Fibroblast of upper back skin (primary cell): Measurements from ENCODE around the gene U2AF2.
"Not testable (repeated sequence)": the region's sequence is repeated elsewhere in the genome, so short reads cannot be mapped to it uniquely, and the experiment has no call there.

Source experiments
- DNase-seq: peaks from one replicate; pipeline ENCODE4 v3.0.0-alpha.2; 2013

Gene U2AF2

GRCh38 chr19:55692681-55693081 lies 37.8 kb downstream of the U2AF2 start:
- no peak for DNase-seq

DNA sequence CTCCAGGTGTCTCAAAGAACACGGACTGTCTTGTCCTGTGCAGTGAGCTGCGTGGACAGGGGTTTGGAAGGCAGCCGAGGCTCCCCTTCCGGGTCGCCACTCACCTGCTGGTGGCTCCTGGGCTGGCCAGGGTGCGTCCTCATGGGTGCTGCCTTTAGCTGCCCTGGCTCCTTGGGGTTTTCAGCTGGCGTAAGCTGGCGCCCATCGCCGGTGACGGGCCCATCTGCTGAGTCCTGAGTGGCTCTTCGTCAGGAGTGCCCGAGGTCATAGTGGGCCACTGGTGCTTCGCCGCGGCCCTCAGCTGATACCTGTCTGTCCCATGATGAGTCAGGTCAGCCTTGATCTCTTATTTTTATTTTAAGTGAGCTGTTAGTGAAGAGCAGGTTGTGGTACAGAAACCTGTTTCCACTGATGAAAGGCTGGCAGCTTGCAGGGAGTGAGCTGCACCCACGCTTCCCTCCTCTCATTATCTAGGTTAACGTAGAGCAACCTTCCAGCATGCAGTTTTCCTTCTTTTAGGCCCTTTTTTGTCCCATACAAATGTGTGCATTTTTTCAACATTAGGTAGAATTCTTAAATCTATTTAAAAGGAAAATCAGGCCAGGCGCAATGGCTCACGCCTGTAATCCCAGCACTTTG lies 38.6 kb downstream of the U2AF2 start:
- DNase-seq = no peak

- DNase-seq = no peak
Observed at GRCh38 chr19:55694241-55694655, 39.4 kb downstream of the U2AF2 start.

DNA sequence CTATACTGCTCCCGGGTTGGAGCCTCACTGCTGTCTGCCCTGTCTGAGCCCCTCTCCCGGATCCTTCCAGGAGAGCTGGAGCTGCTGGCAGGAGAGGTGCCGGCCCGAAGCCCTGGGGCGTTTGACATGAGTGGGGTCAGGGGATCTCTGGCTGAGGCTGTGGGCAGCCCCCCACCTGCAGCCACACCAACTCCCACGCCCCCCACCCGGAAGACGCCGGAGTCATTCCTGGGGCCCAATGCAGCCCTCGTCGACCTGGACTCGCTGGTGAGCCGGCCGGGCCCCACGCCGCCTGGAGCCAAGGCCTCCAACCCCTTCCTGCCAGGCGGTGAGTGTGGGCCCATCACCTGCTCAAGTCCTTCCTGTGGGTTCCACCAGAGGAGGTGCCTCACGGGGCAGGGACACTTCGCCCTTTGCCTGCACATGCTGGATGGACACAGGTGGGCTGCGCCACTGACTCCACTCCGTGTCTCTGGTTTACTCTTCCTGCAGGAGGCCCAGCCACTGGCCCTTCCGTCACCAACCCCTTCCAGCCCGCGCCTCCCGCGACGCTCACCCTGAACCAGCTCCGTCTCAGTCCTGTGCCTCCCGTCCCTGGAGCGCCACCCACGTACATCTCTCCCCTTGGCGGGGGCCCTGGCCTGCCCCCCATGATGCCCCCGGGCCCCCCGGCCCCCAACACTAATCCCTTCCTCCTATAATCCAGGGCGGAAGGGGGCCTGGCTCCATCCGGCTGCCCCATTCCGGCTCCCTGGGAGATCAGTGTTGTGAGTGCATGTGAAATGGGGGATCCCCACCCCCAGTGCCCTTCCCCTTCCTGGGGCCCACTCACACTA lies 40.0 kb downstream of the U2AF2 start:
- DNase-seq = no peak

GRCh38 chr19:55695511-55696290 lies 40.9 kb downstream of the U2AF2 start:
- DNase-seq = no peak

DNA sequence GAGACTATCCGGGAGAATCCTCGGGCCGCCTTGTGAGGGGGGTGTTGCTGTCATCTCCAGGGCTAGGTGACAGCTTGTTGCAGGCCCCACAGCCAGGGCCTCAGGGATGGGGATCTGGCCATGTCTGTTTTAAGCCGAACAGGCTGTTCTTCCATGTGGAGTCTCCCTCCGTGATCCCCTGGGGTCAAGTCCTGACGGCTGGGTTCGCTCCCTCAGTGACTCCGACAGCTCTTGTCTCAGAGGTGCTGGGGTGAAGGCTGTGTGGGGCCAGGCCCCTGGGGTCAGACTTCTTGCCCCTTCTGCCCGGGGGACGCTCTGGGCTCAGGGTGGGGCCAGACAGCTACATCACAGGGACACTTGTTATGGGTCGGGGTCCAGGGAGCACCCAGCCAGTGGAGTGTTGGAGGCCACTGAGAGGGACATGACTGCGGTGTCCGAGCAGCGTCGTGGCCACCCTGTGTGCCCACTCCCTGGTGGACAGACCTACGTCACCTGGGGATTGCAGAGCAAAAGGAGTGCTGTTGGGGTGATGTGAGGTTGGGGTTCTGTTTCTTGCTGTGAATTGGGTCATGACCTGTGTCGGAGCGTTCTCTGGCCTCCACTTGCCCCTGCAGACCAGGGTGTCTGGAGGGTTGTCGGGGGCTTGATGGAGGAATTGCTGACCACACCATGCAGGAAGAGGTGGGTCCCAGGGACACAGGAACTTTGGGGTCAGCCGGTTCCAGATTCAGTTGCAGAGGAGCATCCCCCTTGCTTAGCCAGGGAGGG lies 41.6 kb downstream of the U2AF2 start:
- no peak for DNase-seq

DNA sequence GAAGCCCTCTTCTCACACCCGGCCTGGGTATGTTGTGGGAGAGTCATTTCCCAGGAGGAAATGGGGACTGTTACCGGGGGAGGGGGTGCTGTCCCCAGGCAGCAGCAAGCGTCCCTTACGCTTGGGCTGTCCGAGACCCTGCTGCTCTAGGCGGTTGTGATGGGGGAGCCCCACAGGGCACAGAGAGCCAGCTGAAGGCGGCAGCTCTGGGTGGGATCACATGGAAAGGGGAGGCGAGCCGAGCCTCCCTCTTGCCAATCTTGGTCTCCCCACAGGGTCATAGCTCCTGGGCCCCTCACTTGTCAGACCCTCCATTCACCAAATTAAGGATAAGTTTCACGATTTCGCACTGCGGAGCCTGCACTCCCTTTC lies 42.2 kb downstream of the U2AF2 start:
- no peak for DNase-seq

GRCh38 chr19:55697698-55698097 lies 42.9 kb downstream of the U2AF2 start:
- DNase-seq = no peak

GRCh38 chr19:55698256-55698655 lies 43.4 kb downstream of the U2AF2 start:
- DNase-seq = no peak

DNA sequence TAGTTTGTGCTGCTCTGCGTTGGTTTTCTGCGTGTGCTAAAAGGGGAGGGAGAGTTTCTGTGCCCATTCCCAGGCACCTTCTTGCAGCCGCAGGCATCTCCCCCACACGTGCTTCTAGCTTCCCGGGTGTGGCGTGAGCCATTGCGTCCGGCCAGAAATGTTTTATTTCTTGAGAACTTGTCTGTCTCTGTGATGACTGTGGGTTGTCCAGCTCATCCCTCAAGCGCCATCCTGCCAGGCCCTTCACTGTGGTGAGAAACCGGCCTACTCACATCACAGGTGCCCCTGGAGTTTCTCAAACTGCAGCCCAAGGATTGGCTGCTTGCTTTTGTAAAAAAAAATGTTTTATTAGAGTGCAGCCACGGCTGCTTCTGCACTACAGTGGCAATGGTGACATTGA lies 44.4 kb downstream of the U2AF2 start:
- DNase-seq = no peak

DNA sequence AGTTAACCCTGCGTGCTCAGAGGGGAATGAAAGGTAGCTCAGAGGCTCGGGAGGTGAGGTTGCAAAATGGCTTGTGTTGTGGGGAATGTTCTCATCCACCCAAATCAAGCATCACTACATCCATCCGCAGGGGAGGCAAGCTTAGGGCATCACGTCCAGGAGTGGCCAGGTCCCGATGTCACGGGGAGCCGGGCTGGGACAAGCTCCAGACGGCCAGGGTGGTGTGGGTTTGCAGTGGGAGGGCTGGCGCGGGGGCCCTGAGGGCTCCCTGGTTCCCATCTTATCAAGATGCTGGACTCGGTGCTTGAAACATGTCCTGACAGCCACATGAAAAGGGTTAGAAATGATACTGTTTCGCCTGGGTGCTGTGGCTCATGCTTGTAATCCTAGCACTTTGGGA lies 46.0 kb downstream of the U2AF2 start:
- no peak for DNase-seq

GRCh38 chr19:55702131-55702627 lies 47.3 kb downstream of the U2AF2 start:
- DNase-seq = no peak

- DNase-seq = no peak
Observed at GRCh38 chr19:55703790-55704215, 49.0 kb downstream of the U2AF2 start.

GRCh38 chr19:55704494-55705245 lies 49.8 kb downstream of the U2AF2 start:
- DNase-seq = no peak

GRCh38 chr19:55705972-55706371 lies 51.1 kb downstream of the U2AF2 start:
- no peak for DNase-seq

DNA sequence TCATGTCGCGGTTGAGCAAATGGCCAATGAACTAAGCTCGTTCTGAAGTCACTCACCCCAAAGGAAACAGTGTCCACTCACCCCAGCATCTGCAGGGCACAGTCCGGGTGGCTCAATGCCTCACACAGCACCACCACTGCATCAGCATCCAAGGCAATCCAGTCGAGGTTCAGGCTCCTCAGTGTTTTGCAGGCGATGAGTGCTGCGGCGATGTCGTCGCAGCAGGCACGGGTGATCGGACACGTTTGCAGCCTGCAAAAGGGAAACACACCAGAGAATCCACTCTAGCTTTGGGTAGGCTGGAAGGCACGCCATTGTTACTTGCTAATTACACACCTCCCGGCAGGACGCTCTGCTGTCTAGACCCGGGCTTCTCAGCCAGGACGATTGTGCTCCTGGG lies 56.9 kb downstream of the U2AF2 start:
- DNase-seq = no peak

DNA sequence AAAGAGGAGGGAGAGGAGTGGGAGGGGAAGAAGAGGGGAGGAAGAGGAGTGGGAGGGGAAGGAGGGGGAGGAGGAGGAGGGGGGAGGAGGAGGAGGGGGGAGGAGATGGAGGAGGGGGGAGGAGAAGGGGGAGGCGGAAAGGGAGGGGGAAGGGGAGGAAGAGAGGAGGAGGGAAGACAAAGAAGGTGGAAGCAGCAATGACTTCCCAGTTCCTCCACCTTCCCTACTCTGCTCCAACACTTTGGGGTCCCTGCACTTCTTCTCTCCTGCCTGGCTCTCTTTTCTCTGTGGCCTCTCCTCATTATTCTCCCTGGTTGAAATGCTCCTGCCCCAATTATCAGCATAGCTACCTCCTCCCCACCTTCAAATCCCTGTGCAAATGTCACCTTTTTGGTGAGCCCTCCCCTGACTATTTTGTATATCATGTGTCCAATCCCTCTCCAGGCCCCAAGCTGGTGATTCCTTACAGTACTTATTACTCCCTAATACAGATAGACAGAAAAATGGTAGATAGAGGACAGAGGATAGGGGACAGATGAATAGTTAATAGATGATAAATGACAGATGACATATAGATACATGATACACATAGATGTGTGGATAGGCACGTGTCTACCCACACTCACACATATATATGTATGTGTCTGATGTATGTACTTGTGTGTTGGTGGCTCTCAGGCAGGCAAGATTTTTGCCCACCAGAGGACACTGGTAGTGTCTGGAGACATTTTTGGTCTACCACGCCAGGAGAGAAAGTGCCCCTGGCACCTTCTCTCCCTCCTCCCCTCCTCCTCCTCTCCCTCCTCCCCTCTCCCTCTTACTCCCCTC lies 58.2 kb downstream of the U2AF2 start:
- DNase-seq = no peak

GRCh38 chr19:55716531-55716930 lies 61.7 kb downstream of the U2AF2 start:
- DNase-seq = no peak

DNA sequence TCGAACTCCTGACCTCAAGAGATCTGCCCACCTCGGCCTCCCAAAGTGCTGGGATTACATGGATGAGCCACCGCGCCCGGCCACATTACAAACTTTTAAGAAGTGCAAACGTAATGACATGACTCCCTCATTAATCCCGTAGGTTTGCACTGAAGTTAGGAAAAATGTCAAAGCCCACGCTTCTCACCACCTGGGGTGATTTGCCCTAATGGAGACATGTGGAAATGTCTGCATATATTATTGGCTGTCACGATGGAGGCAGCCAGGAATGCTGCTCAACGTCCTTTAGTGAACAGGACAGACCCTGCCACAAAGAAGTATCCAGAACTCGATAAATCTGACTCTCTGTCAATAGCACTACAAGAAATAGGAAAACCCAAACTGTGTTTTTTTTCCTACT lies 62.4 kb downstream of the U2AF2 start:
- no peak for DNase-seq

DNA sequence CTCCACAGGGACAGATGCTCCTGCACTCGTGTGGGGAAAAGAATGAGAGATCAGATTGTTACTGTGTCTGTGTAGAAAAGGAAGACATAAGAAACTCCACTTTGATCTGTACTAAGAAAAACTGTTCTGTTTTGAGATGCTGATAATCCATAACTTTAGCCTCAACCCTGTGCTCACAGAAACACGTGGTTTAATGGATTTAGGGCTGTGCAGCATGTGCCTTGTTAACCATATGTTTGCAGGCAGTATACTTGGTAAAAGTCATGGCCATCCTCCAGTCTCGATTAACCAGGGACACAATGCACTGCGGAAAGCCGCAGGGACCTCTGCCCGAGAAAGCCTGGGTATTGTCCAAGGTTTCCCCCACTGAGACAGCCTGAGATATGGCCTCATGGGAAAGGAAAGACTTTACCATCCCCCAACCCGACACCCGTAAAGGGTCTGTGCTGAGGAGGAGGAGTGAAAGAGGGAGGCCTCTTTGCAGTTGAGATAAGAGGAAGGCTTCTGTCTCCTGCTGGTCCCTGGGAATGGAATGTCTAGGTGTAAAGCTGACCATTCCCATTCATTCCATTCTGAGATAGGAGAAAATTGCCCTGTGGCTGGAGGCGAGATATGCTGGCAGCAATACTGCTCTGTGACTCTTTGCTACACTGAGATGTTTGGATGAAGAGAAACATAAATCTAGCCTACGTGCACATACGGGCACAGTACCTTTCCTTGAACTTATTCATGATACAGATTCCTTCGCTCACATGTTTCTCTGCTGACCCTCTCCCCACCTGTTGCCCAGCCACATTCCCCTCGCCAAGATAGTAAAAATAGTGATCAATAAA lies 63.3 kb downstream of the U2AF2 start:
- DNase-seq = not testable (repeated sequence)
